HFFc6 (cell line): Measurements from ENCODE around the gene C3orf70. TPM values are rescaled to one million over a fixed set of nuclear protein-coding genes. Genes with fewer than 3 reads are reported as not detected.

Source experiments
- DNase-seq: peaks from one replicate; pipeline ENCODE4 v3.0.0-alpha.2; 2018
- H3K27ac Mint-ChIP-seq: 2 replicates; pipeline ENCODE4 v1.8.0; 2020; ENCODE audit warnings: mild to moderate bottlenecking, mixed read lengths
- H3K27me3 Mint-ChIP-seq: 2 replicates; pipeline ENCODE4 v1.8.0; 2021; ENCODE audit warnings: mild to moderate bottlenecking, moderate library complexity, mixed read lengths; ENCODE audit not compliant: insufficient read depth
- H3K36me3 Mint-ChIP-seq: 2 replicates; pipeline ENCODE4 v1.8.0; 2021; ENCODE audit warnings: low read depth, mixed read lengths
- H3K4me1 Mint-ChIP-seq: 2 replicates; pipeline ENCODE4 v1.8.0; 2020; ENCODE audit warnings: low read depth, mixed read lengths
- H3K4me3 Mint-ChIP-seq: 2 replicates; pipeline ENCODE4 v1.8.0; 2020; ENCODE audit warnings: mild to moderate bottlenecking, moderate library complexity, mixed read lengths
- H3K9me3 Mint-ChIP-seq: 2 replicates; pipeline ENCODE4 v1.8.0; 2020; ENCODE audit warnings: mild to moderate bottlenecking, mixed read lengths
- total RNA-seq, 6 experiments: library from RNA; stranded (reverse); fragmentation: NEBNext Ultra II Directional; extraction: Animal tissue kit (Norgen Biotek cat#: 25700); gene quantifications; 2 replicates in 1 of 6; 3 replicates in 5 of 6; pipeline ENCODE4 v1.2.3, GENCODE V29; 2021
- TF ChIP-seq, protein P1 (sequence below): fragments of 200-600 bp; sonication (generic); IDR thresholded peaks from 2 replicates; pipeline ENCODE4 v1.5.0; 2021; ENCODE audit warnings: antibody characterized with exemption, mild to moderate bottlenecking

C3orf70 gene
- total RNA-seq, 6 experiments from 2014 or later, result 0.02 to 0.14 (median 0.09) TPM

GRCh38 chr3:185150561-185150960 is 2.3 kb downstream of the C3orf70 start:
- Mint-ChIP-seq H3K4me1 (no peaks in the 10 kb centered on the region), H3K27ac (no peak overlapping the region), H3K36me3 (no peaks in the 10 kb centered on the region), H3K27me3 (peaks cover 15% of the 10 kb centered on the region), H3K4me3 (no peak overlapping the region), H3K9me3 (no peaks in the 10 kb centered on the region)
- TF ChIP-seq, protein P1, sequence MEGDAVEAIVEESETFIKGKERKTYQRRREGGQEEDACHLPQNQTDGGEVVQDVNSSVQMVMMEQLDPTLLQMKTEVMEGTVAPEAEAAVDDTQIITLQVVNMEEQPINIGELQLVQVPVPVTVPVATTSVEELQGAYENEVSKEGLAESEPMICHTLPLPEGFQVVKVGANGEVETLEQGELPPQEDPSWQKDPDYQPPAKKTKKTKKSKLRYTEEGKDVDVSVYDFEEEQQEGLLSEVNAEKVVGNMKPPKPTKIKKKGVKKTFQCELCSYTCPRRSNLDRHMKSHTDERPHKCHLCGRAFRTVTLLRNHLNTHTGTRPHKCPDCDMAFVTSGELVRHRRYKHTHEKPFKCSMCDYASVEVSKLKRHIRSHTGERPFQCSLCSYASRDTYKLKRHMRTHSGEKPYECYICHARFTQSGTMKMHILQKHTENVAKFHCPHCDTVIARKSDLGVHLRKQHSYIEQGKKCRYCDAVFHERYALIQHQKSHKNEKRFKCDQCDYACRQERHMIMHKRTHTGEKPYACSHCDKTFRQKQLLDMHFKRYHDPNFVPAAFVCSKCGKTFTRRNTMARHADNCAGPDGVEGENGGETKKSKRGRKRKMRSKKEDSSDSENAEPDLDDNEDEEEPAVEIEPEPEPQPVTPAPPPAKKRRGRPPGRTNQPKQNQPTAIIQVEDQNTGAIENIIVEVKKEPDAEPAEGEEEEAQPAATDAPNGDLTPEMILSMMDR, result no peak
- no peak for DNase-seq

DNA sequence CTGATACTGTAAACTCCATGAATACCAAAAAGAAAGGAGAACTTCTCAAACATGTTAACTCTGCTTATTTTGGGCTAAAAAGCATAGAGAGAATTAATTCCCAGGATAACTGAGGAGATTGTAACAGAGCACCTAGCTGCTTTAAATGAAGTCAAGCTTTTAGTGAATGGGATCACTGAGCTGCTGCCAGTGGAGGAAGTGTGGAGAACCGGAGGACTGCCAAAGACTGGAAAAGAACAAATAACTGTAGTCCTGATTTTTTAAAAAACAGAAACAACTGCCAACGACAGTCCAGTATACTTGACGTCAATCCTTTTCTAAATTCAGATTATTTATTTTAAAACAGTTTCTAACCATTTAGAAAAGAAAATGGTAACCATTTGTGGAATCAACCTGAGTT is 3.3 kb downstream of the C3orf70 start:
- TF ChIP-seq, protein P1, result no peak
- Mint-ChIP-seq H3K36me3 (no peaks in the 10 kb centered on the region), H3K4me3 (no peak overlapping the region), H3K27ac (no peak overlapping the region), H3K9me3 (no peaks in the 10 kb centered on the region), H3K4me1 (no peaks in the 10 kb centered on the region), H3K27me3 (peaks cover 15% of the 10 kb centered on the region)
- no peak for DNase-seq

GRCh38 chr3:185145511-185145910 is 7.3 kb downstream of the C3orf70 start:
- H3K4me3 Mint-ChIP-seq, result no peak overlapping the region
- no peak overlapping the region for H3K27ac Mint-ChIP-seq
- H3K36me3 Mint-ChIP-seq, result no peaks in the 10 kb centered on the region

DNA sequence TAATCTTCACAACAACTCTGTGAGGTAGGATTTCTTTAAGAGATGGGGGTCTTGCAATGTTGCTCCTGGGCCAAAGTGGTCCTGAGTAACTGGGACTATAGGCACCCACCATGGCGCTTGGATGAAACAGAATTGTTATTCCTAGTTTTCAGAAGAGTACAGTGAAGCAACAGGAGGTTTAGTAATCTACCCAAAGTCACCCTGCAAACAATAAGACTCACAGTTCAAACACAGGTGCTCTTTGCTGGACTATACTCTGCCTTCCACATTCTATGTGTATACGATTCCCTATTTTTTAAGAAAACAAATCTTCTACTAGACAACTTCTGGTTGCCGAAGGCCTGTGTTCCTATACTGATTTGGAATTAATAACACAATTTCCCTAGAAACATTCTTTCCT is 8.1 kb downstream of the C3orf70 start:
- DNase-seq, result no peak
- peaks cover 5% of the 10 kb centered on the region for H3K27me3 Mint-ChIP-seq
- H3K4me1 Mint-ChIP-seq, result no peaks in the 10 kb centered on the region
- H3K4me3 Mint-ChIP-seq, result no peak overlapping the region
- no peak overlapping the region for H3K27ac Mint-ChIP-seq
- H3K36me3 Mint-ChIP-seq, result no peaks in the 10 kb centered on the region
- TF ChIP-seq, protein P1, result no peak
- no peaks in the 10 kb centered on the region for H3K9me3 Mint-ChIP-seq

More at GRCh38 chr3:185145511-185145910, 7.3 kb downstream of the C3orf70 start:
- Mint-ChIP-seq H3K9me3 (no peaks in the 10 kb centered on the region), H3K27me3 (peaks cover 10% of the 10 kb centered on the region), H3K4me1 (no peaks in the 10 kb centered on the region)
- no peak for DNase-seq
- TF ChIP-seq, protein P1, result no peak

GRCh38 chr3:185137821-185138220 is 15.0 kb downstream of the C3orf70 start:
- H3K4me1 Mint-ChIP-seq, result no peaks in the 10 kb centered on the region
- no peak for DNase-seq
- H3K27me3 Mint-ChIP-seq, result peaks cover 10% of the 10 kb centered on the region
- H3K36me3 Mint-ChIP-seq, result no peaks in the 10 kb centered on the region
- no peak overlapping the region for H3K4me3 Mint-ChIP-seq
- H3K9me3 Mint-ChIP-seq, result no peaks in the 10 kb centered on the region
- H3K27ac Mint-ChIP-seq, result no peak overlapping the region
- TF ChIP-seq, protein P1, result no peak

DNA sequence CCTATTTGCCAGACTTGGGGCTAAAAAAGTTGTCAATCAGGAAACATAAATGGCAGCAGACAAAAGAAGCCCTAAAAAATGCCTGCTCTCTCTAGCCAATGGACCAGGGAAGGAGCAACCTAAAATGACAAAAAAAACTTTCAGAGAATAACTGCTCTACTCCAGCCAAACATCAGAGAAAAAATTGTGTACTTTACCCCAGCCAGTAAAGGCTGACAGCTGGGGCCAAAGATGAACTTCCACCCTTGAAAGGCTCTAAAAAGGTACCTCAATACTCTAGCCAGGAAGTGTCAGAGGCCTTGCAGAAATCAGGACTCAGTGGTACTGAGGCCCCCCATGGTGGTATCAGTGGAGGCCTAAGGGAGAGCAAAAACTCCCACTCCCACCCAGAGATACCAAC is 18.4 kb downstream of the C3orf70 start:
- H3K4me1 Mint-ChIP-seq, result no peaks in the 10 kb centered on the region
- DNase-seq, result no peak
- no peak overlapping the region for H3K27ac Mint-ChIP-seq
- H3K27me3 Mint-ChIP-seq, result peaks cover 9% of the 10 kb centered on the region
- H3K9me3 Mint-ChIP-seq, result no peaks in the 10 kb centered on the region
- H3K36me3 Mint-ChIP-seq, result no peaks in the 10 kb centered on the region
- H3K4me3 Mint-ChIP-seq, result no peak overlapping the region
- TF ChIP-seq, protein P1, result no peak
